Right lobe of liver (tissue), 6 donors: ENCODE results near the gene RHBDD1. TPM values are rescaled to one million over a fixed set of nuclear protein-coding genes. Genes with fewer than 3 reads are reported as not detected.

Source experiments
- ATAC-seq, 4 donors: fragments of 200-7000 bp; cut with Tn5 transposase; one replicate each; pipeline ENCODE4 v1.9.1; 2020; ENCODE audit warnings: mild to moderate bottlenecking in 4 of 4, moderate library complexity in 4 of 4
- DNase-seq, 3 donors: peaks; one replicate each; pipeline ENCODE4 v3.0.0-alpha.2; 2020
- H3K27ac ChIP-seq, 3 donors: fragments of 200-600 bp; one replicate each; pipeline ENCODE4 v1.8.0; 2022
- H3K27me3 ChIP-seq, 2 donors: fragments of 200-600 bp; one replicate each; pipeline ENCODE4 v1.8.0; 2022
- H3K36me3 ChIP-seq, 4 donors: fragments of 200-600 bp; sonication (generic) in 1 of 4; one replicate each; pipeline versions ENCODE4 v1.5.1 to v1.8.0; 2017 to 2022; ENCODE audit warnings: control low read depth in 1 of 4
- H3K4me1 ChIP-seq, 4 donors: fragments of 200-600 bp; sonication (generic) in 1 of 4; one replicate each; pipeline versions ENCODE4 v1.5.1 to v1.8.0; 2017 to 2022; ENCODE audit warnings: control low read depth in 1 of 4
- H3K4me3 ChIP-seq, 3 donors: fragments of 200-600 bp; one replicate each; pipeline ENCODE4 v1.8.0; 2022
- H3K9me3 ChIP-seq, 4 donors: fragments of 200-600 bp; sonication (generic) in 1 of 4; one replicate each; pipeline versions ENCODE4 v1.5.1 to v1.8.0; 2017 to 2022; ENCODE audit warnings: control low read depth in 1 of 4
- CTCF ChIP-seq, 4 donors: fragments of 200-600 bp in 3 of 4; fragments of 450-650 bp in 1 of 4; IDR thresholded peaks; one replicate each; pipeline versions ENCODE4 v1.5.1 to v1.8.0; 2016 to 2022; ENCODE audit warnings: antibody characterized with exemption in 4 of 4, mild to moderate bottlenecking in 2 of 4
- POLR2A ChIP-seq: fragments of 450-650 bp; IDR thresholded peaks from one replicate; pipeline ENCODE4 v1.6.1; 2017; ENCODE audit warnings: antibody characterized with exemption, mild to moderate bottlenecking
- WGBS: methylation state at CpG from one replicate; pipeline ENCODE4 v1.1.6; 2018; ENCODE audit warnings: low coverage, low lambda C conversion rate; ENCODE audit not compliant: insufficient coverage; ENCODE audit errors: missing lambda C conversion rate; 5-methylcytosine and 5-hydroxymethylcytosine counted together
- intact Hi-C, 2 donors: fragments of 100-400 bp; cut with DNase I; formaldehyde crosslinking; loops; one replicate each; pipeline versions ENCODE4 v1.11.2 to v1.14.1; 2022
- total RNA-seq, 6 experiments: library from RNA; depleted of rRNA in 2 of 6; stranded (reverse); fragments of >200 nt in 2 of 6; fragmentation: NEBNext Ultra II Directional in 3 of 6; extraction: Animal tissue kit (Norgen Biotek cat#: 25700) in 3 of 6; gene quantifications; one replicate each; pipeline versions ENCODE4 v1.1.0 to v1.2.4, GENCODE V29; 2016 to 2023
- donor health status: DM: no; HTN: yes; CAD: no.
- donor health status: DM: no; HTN: no; CAD: no.
- donor health status: DM: no; HTN: no; CAD: no.
- donor health status: DM: no; HTN: yes; CAD: no.
- donor health status: DM: no; HTN: yes; CAD: no.

Gene RHBDD1
- total RNA-seq, 6 experiments from 2014 or later: 14.7 to 25.3 (median 21.0) TPM

GRCh38 chr2:226793646-226794045 is 42.2 kb upstream of the RHBDD1 start:
- Histone ChIP-seq H3K27me3 (no peaks in the 10 kb centered on the region), H3K4me3 (peak overlapping the region; percentile 32 to 74 (median 73)), H3K4me1 (peaks cover 0 to 34% (median 15%) of the 10 kb centered on the region in 4 donors), H3K27ac (peak overlapping the region; percentile 91 to 99 (median 98)), H3K9me3 (no peaks in the 10 kb centered on the region), H3K36me3 (no peaks in the 10 kb centered on the region)
- TF ChIP-seq POLR2A (no peak), CTCF (IDR thresholded peaks at IDR 0.05) (no peak)
- ATAC-seq: no peak
- DNase-seq: no peak
- WGBS: 15% methylated on average over 2 of the region's 2 CpGs
- intact Hi-C loops: loop anchor here (10.0 kb wide), 3 partner anchors 49 to 129 kb away; no protein-coding TSS in a partner anchor

GRCh38 chr2:226794196-226794661 is 41.6 kb upstream of the RHBDD1 start:
- Histone ChIP-seq H3K4me3 (peak overlapping the region; percentile 32 to 74 (median 73)), H3K36me3 (no peaks in the 10 kb centered on the region), H3K27me3 (no peaks in the 10 kb centered on the region), H3K4me1 (peaks cover 0 to 33% (median 12%) of the 10 kb centered on the region in 4 donors), H3K27ac (peak overlapping the region; percentile 91 to 99 (median 98)), H3K9me3 (no peaks in the 10 kb centered on the region)
- DNase-seq: no peak
- intact Hi-C loops: loop anchor here (10.0 kb wide), 3 partner anchors 49 to 129 kb away; no protein-coding TSS in a partner anchor
- WGBS: 8% methylated on average over 4 of the region's 4 CpGs
- TF ChIP-seq POLR2A: no peak
- TF ChIP-seq CTCF (IDR thresholded peaks at IDR 0.05): no peak
- ATAC-seq: no peak

- TF ChIP-seq POLR2A (no peak), CTCF (IDR thresholded peaks at IDR 0.05) (no peak)
- Histone ChIP-seq H3K4me3 (peak overlapping the region; percentile 32 to 74 (median 73)), H3K27me3 (no peaks in the 10 kb centered on the region), H3K4me1 (peaks cover 0 to 28% (median 12%) of the 10 kb centered on the region in 4 donors), H3K36me3 (no peaks in the 10 kb centered on the region), H3K27ac (peak overlapping the region; percentile 91 to 99 (median 98)), H3K9me3 (no peaks in the 10 kb centered on the region)
- no peak for ATAC-seq
- intact Hi-C loops: loop anchor here (10.0 kb wide), 3 partner anchors 50 to 130 kb away; no protein-coding TSS in a partner anchor
- DNase-seq: peak in 1 of 3 donors; percentile 55
- WGBS: 8% methylated on average over 2 of the region's 9 CpGs
Observed at GRCh38 chr2:226794751-226795171, 41.1 kb upstream of the RHBDD1 start.

- TF ChIP-seq CTCF (IDR thresholded peaks at IDR 0.05) (peak in 2 of 4 donors; percentile 10 to 14), POLR2A (no peak)
- Histone ChIP-seq H3K27me3 (no peaks in the 10 kb centered on the region), H3K4me1 (peaks cover 0 to 21% (median 9%) of the 10 kb centered on the region in 4 donors), H3K9me3 (no peaks in the 10 kb centered on the region), H3K4me3 (peak overlapping the region; percentile 32 to 74 (median 73)), H3K27ac (peak overlapping the region; percentile 91 to 99 (median 98)), H3K36me3 (no peaks in the 10 kb centered on the region)
- ATAC-seq (peak in 3 of 4 donors; percentile 0 to 1 (median 0)), DNase-seq (peak in 2 of 3 donors; percentile 47 to 50)
- intact Hi-C loops: loop anchor here (10.0 kb wide), 3 partner anchors 51 to 131 kb away; no protein-coding TSS in a partner anchor
- 19% methylated on average over 4 of the region's 26 CpGs for WGBS
Observed at GRCh38 chr2:226795281-226796011, 40.4 kb upstream of the RHBDD1 start.
